ENCODE data around the gene CYBA.
"Not testable (repeated sequence)": the region's sequence is repeated elsewhere in the genome, so short reads cannot be mapped to it uniquely, and the experiment has no call there.

Gene CYBA

DNA sequence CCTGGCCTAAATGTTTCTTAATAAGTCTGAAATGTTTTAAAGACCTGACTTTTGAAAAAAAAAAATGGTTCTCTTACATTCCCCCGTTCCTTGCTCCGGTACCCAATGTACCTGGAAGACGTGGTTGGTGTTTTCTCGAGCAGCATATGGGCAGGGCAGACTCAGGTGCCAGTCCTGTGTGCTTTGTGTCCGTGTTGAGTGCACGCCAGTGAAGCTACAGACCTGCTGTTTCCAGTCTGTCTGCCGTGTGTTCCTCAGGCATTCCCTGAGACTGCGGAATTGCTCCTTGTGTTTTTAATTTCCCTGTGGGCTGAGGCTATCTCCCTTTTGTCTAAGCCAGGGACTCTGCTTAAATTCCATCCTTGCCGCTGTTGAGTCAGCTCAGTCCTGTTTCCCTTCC, 24.2 kb downstream of the CYBA start:
- no peak for DNase-seq

DNA sequence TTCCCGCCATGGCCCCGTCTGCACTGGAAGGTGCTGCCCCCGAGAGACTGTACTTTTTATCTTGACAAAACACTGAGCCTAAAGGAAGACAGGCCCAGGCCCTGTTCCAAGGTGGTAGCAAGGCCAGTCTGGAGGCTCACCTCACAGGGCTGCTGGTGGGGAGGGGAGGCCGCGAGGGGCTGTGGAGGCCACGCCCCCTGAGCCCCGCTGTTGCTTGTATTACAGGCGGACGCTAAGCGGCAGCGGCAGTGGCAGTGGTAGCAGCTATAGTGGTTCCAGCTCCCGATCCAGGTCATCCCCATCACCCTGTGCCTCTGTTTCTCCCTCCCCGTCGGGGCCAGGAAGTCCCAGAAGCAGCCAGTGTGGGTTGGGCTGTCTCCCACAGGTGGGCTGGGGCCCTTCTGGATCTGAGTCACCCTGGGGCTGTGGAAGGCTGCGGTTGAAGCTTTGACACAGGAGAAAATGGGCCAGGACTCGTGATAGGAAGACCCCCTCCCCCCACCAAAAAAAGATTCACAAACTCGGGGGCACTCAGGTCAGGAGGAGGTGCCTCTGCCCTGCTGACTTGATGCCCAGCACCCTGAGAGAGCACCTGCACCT, 25.8 kb downstream of the CYBA start:
- no peak for DNase-seq

DNA sequence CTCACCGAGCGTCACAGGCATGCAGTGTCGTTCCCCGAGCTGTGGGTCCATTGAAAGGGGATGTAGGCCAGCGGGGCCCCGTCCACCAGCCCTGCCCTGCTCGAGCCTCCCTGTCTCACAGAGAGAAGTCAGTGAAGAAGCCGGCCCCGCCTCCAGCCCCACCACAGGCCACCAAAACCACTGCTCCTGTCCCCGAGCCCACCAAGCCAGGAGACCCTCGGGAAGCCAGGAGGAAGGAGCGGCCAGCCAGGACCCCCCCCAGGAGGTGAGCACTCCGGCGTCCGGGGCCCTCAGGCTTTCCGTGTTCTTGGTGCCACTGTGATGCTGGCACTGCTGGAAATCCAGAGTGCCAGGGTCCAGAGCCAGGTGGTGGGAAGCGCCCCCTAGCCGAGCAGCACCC, 26.4 kb downstream of the CYBA start:
- DNase-seq: no peak

- DNase-seq: no peak
Observed at GRCh38 chr16:88623858-88624257, 27.0 kb downstream of the CYBA start.

DNA sequence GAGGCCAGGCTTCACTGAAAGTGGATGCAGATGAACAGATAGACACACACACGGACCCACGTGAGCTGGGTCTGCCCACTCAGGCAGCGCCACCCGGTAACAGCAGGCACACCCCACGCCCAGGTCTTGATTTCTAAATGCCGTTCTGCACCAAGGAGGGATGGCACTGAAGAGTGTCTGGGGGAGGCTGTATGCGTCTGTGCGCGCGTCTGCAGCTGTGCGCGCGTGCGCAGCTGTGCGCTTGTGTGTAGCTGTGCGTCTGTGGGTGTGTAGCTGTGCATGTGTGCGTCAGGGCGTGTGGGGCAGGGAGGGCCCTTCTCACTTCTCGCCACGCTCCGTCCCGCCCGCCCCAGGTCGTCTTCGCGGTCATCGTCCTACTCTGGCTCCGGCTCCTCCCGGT, 28.0 kb downstream of the CYBA start:
- DNase-seq: no peak

GRCh38 chr16:88622125-88622524, 28.7 kb downstream of the CYBA start:
- DNase-seq: no peak

GRCh38 chr16:88619859-88620815, 30.7 kb downstream of the CYBA start:
- DNase-seq: peak; percentile 33

DNA sequence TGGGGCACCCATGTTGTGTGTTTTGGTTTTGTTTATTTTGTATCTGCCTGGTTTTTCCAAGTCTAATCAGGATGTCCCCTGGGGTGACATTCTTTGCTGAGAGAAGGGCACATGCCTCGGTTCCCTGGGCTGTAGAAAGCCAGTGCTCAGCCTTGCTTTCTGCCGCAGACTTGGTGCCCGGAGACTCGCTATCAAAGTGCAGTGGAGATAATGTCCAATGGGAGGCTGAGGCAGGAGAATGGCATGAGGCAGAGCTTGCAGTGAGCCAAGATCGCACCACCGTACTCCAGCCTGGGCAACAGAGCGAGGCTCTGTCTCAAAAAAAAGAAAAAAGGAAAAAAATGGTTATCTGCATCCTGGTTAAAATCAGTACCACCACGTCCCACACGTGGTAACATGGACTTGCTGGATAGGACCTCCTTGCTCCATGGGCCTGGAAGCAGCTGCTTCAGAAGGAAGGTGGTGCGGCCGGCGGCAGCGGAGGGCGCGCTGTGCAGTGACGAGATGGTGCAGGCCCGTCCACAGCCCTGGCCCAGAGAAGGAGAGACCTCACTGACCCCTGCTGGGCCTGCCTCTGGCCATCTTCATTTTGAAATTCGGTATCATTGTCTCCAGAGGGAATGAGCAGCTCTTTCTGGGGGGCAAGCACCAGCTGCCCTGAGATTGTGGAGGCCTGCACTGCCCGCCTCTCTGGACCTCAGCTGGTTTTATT, 31.7 kb downstream of the CYBA start:
- no peak for DNase-seq

GRCh38 chr16:88618182-88618955, 32.5 kb downstream of the CYBA start:
- no peak for DNase-seq

- no peak for DNase-seq
Observed at GRCh38 chr16:88617268-88618031, 33.4 kb downstream of the CYBA start.

DNA sequence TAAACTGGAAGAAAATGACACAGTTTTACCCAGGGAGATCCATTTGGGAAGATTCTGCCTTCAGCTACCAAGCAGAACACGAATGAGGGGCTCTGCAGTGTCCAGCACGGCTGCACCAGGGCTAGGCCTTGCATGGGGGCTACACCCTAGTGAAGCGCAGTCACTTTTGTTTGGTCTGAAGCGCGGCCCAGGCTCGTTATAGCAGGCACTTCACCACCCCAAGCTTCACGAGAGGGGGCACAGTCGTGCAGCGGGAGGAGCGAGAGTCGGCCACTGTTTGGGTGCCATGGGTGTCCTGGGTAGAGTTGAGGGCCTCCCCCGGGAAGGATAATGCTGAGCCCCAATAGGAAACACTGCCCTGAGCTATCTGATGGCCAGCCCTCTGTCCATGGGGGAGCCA, 34.1 kb downstream of the CYBA start:
- DNase-seq: no peak

GRCh38 chr16:88616320-88616719, 34.5 kb downstream of the CYBA start:
- DNase-seq: no peak

DNA sequence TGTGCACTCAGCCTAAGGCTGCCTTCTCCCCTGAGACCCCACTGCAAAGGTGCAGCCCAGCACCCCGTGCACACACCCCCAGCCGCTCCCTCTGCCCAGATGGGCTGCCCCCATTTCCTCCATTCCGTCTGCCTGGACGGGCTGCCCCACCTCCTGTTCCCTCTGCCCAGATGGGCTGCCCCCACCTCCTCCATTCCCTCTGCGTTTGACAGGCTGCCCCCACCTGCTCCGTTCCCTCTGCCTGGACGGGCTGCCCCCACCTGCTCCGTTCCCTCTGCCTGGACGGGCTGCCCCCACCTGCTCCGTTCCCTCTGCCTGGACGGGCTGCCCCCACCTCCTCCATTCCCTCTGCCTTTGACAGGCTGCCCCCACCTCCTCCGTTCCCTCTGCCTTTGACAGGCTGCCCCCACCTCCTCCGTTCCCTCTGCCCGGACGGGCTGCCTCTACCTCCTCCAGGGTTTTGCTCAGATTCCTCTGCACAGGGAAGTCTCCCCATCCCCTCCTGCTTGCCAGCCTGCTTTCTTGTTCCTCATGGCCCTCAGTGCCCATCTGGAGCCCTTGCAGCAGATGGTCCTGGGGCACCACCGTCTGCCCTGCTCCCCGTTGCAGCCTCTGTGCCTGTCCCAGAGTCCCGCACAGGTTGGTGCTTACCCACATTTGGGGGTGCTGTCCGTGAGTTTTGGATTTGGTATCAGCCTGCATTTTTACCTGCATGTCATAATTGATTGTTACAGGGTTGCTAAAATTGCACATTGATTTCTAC, 35.9 kb downstream of the CYBA start:
- DNase-seq: no peak

DNA sequence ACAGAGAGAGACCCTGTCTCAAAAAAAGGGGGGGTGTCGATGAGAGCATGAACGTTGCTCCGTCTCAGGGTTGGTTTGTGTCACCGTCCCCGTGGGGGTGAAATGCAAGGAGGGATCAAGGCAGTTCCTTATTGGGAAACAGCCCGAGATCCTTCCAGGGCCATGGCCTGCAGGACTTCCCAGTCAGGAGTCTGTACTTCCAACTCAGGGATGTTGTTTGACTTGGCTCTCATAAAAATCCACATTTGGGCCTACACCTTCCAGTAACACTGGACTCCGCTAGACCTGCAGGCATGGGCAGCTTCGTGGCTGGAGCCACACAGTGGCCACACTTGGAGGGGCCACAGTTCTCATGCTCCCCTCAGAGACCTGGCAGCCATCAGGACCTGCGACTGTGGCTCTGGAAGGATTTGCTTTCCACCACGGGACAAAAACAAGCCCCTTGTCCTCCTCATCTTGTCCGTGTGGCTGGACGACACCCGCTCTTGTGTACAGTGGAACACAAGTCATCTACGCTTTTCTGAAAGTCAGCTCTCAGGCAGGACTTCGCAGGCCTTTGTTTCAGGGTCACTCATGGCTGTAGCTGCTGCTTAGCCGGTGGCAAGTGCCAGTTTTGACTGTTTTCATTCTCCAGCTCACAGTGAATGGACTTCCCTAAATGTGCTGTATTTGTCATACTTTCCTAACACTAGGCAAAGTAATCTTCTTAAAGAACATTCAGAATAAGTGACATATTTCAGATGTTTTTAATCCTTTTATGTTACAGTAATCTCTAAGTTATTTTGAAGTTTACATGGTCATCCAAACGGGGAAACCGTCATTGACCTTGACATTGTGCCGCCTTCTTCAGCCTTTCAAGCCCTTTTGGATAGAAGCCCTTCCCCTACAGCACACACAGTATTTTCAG, 36.7 kb downstream of the CYBA start:
- no peak for DNase-seq

GRCh38 chr16:88613293-88613692, 37.6 kb downstream of the CYBA start:
- DNase-seq: no peak

DNA sequence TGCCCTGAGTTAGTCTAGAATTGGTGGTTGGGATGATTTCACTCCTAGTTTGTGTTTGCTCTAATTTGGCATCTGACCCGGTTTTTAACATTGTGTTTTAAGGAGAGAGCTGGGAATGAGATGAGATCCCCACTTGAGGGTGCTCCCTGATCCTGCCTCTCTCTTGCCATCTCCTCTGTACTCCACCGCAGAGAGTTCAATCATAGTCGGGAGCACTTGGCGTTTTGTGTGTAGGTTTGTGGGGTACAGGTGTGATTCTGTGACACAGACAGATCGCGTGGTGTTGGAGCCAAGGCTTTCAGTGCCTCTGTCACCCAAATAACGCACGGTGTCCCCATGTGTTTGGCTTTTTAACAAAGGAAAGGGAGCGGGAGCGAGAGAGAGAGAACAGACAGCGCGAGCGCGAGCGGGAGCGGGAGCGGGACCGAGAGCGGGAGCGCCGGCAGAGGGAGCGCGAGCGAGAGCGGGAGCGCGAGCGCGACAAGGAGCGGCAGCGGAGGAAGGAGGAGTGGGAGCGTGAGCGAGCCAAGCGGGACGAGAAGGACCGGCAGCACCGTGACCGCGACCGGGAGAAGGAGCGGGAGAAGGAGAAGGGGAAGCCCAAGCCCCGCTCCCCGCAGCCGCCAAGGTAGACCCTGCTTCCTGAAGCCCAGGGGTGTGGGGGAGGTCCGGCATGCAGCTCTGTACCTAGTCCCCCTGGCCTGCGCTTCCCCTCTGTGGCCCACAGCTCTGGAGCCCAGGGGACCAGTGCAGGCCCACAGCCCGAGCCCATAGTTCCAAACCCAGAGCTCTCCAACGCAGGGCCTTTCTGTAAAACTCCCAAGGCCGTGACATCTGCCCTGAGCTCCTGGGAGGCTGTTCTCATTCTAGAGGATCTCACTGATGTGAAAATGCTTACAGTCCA, 39.7 kb downstream of the CYBA start:
- no peak for DNase-seq

DNA sequence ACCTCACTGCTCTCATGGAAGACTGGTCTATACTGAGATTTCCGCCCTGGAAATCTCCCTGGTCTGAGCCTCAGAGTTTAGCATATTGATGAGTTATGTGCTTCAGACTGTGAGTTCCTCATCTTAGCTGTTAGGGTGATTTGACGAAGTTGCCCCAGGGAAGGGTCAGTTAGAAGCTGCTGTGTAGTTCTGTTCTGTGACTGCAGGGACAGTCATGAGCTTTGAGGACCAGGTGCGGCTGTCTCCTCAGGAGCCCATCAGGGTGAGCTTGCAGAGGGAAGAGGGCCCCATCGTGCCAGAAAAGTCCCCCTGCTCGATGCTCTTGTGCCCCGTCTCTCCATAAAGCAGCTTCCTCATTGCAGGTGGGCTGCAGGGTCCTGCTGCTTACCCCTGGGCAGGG, 40.8 kb downstream of the CYBA start:
- no peak for DNase-seq

GRCh38 chr16:88609426-88609825, 41.4 kb downstream of the CYBA start:
- DNase-seq: not testable (repeated sequence)

DNA sequence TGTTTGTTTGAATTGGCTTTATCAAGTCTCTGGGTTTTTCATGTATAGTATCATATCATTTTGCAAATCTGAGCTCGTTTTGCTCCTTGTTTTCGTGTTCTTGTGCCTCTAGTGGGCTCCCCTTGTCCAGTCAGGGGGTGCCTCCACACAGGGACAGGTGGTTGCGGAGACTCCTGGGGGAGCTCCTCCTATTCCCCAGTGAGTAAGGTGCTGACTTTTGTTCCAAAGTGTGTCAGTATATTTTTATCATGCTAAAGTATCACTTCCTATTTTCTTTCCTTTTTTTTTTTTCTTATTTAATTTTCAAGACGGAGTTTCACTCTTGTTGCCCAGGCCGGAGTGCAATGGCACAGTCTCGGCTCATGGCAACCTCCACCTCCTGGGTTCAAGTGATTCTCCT, 42.8 kb downstream of the CYBA start:
- DNase-seq: no peak
